ENCODE data around the gene CSAG1. TPM values are rescaled to one million over a fixed set of nuclear protein-coding genes. Genes with fewer than 3 reads are reported as not detected.
"Not testable (repeated sequence)": the region's sequence is repeated elsewhere in the genome, so short reads cannot be mapped to it uniquely, and the experiment has no call there.

Gene CSAG1
- total and polyA plus RNA-seq, 2 of the 13 experiments (the other 11 are each of a cell fraction or from before 2014, with no cell fraction given), result not detected

DNA sequence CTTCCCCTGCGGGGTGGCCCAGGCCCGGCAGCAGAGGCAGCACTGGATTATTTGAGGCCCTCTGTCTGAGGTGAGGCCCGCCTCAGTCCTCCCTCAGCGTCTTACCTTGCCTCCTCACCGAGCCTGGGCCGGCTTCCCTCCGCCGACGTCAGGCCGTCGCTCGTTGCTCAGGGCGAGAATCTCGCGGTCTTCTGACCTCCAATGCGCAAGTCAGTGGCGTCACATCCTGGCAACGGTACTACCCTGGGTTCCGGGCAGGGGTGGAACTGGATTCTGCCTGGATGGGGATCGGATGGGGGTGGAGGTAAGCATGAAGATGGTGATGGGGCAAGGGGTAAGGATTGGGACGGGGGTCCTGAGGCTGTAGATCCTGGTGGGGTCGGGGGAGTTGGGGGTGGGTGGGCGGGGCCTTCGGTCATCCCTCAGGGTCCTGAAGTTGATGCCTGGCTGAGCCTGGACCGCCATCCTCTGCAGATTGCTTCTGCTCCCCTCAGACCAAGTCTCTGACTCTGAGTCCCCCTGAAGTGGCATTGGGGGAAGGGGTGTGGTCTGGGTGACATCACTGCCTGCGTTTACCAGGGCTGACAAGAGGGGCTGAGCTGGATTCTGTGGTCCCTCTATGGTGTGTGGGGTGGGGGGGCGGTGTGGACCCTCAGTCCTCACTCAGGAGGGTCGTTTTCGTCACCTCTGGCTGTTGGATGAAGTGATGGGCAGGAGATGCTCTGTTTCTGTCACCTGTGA lies 36.2 kb upstream of the CSAG1 start, which contains the start of gene MAGEA6:
Gene MAGEA6 (minus strand): TSS at position 141 of the 741 bp plus-strand sequence. CDS start 2,039 bp downstream, outside the sequence.
- POLR2A ChIA-PET; H3K27ac ChIP-seq (ENCODE audit: extremely low read length, insufficient read depth, low read length); BruUV-seq (replicated peaks); in situ Hi-C loops (cut with HindIII; ENCODE audit: extremely low pct_ligation_motif_present, low pct_unique_long_range_greater_than_20kb); H3K4me3 ChIP-seq (replicated peaks in 1 of 3; ENCODE audit: insufficient read depth in 1 of 3, low read depth in 2 of 3, low read length in 3 of 3); H3K4me1 ChIP-seq (ENCODE audit: insufficient read depth, low read length); CTCF ChIA-PET (ENCODE audit: low intra/inter-chr PET ratio, low total read pairs); H3K36me3 ChIP-seq (replicated peaks in 1 of 2; ENCODE audit: control insufficient read depth in 1 of 2, insufficient read depth in 2 of 2, low read length in 2 of 2); H3K4me2 ChIP-seq (ENCODE audit: low read depth, low read length); H2AFZ ChIP-seq (ENCODE audit: low read length); DNase-seq (ENCODE audit: low spot score); H3K9me3 ChIP-seq (ENCODE audit: low read length); H3K9ac ChIP-seq (ENCODE audit: insufficient read depth, low read depth, low read length); H4K20me1 ChIP-seq (ENCODE audit: insufficient read depth, low read length); ATAC-seq; FAIRE-seq; H3K27me3 ChIP-seq (ENCODE audit: control insufficient read depth in 1 of 2, insufficient read depth in 2 of 2, low read length in 2 of 2); H3K79me2 ChIP-seq (ENCODE audit: insufficient read depth, low read length); intact Hi-C loops (cut with micrococcal nuclease; ENCODE audit: unreplicated experiment): not testable (repeated sequence)
- WGBS (ENCODE audit: low lambda C conversion rate), result no CpG with 5 or more reads among the region's 29 CpGs

DNA sequence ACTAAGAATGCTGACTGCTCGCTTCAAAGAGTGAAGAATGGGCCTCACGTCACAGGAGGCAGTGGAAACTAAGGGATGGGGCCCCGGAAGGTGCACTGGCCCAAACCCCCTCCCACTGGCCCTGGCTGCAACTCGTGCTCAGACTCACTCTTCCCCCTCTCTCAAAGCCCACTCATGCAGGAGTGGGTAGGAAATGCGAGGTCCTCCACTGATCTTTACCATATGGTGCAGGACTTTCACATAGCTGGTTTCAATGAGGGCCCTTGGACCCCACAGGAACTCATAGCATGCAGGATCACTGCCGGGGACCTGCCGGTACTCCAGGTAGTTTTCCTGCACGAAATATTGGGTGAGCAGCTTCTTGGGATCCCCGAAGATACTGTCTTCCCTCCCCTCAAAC lies 33.0 kb upstream of the CSAG1 start:
- POLR2A ChIA-PET; H3K36me3 ChIP-seq (replicated peaks in 1 of 2; ENCODE audit: control insufficient read depth in 1 of 2, insufficient read depth in 2 of 2, low read length in 2 of 2); intact Hi-C loops (cut with micrococcal nuclease; ENCODE audit: unreplicated experiment): not testable (repeated sequence)

DNA sequence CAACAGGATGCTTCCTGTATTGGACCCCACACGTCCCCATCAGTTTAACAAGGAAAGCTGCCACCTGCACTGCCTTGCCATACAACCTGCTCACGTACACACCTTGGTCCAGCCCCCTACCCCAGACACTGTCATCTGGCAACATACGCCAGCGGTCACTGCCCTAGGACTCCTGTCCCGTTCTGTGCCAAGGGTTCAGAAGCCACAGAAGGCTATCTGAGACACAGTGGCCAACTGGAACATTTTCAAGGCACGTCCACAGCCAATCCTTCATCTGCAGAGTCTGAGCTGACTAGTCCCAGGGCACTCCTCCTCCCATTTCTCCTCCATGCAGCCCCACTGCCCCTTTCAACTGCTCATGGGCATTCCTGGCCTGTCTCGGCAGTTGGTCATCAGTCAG lies 28.1 kb upstream of the CSAG1 start:
- H3K27me3 ChIP-seq (ENCODE audit: control insufficient read depth in 1 of 2, insufficient read depth in 2 of 2, low read length in 2 of 2); ATAC-seq; H3K36me3 ChIP-seq (replicated peaks in 1 of 2; ENCODE audit: control insufficient read depth in 1 of 2, insufficient read depth in 2 of 2, low read length in 2 of 2); H3K79me2 ChIP-seq (ENCODE audit: insufficient read depth, low read length); H3K27ac ChIP-seq (ENCODE audit: extremely low read length, insufficient read depth, low read length); H4K20me1 ChIP-seq (ENCODE audit: insufficient read depth, low read length); POLR2A ChIA-PET; H3K9me3 ChIP-seq (ENCODE audit: low read length); H3K4me1 ChIP-seq (ENCODE audit: insufficient read depth, low read length); H3K9ac ChIP-seq (ENCODE audit: insufficient read depth, low read depth, low read length); FAIRE-seq; H3K4me3 ChIP-seq (replicated peaks in 1 of 3; ENCODE audit: insufficient read depth in 1 of 3, low read depth in 2 of 3, low read length in 3 of 3); in situ Hi-C loops (cut with HindIII; ENCODE audit: extremely low pct_ligation_motif_present, low pct_unique_long_range_greater_than_20kb); H3K4me2 ChIP-seq (ENCODE audit: low read depth, low read length); CTCF ChIA-PET (ENCODE audit: low intra/inter-chr PET ratio, low total read pairs); DNase-seq (ENCODE audit: low spot score); H2AFZ ChIP-seq (ENCODE audit: low read length); BruUV-seq (replicated peaks); intact Hi-C loops (cut with micrococcal nuclease; ENCODE audit: unreplicated experiment): not testable (repeated sequence)
- WGBS (ENCODE audit: low lambda C conversion rate), result no CpG with 5 or more reads among the region's 7 CpGs

More for the DNA sequence above, 33.0 kb upstream of the CSAG1 start:
- H3K4me1 ChIP-seq (ENCODE audit: insufficient read depth, low read length); FAIRE-seq; H3K27me3 ChIP-seq (ENCODE audit: control insufficient read depth in 1 of 2, insufficient read depth in 2 of 2, low read length in 2 of 2); H3K4me3 ChIP-seq (replicated peaks in 1 of 3; ENCODE audit: insufficient read depth in 1 of 3, low read depth in 2 of 3, low read length in 3 of 3); H3K79me2 ChIP-seq (ENCODE audit: insufficient read depth, low read length); H3K9me3 ChIP-seq (ENCODE audit: low read length); H3K9ac ChIP-seq (ENCODE audit: insufficient read depth, low read depth, low read length); ATAC-seq; H2AFZ ChIP-seq (ENCODE audit: low read length); BruUV-seq (replicated peaks); CTCF ChIA-PET (ENCODE audit: low intra/inter-chr PET ratio, low total read pairs); H3K27ac ChIP-seq (ENCODE audit: extremely low read length, insufficient read depth, low read length); DNase-seq (ENCODE audit: low spot score); H4K20me1 ChIP-seq (ENCODE audit: insufficient read depth, low read length); in situ Hi-C loops (cut with HindIII; ENCODE audit: extremely low pct_ligation_motif_present, low pct_unique_long_range_greater_than_20kb); H3K4me2 ChIP-seq (ENCODE audit: low read depth, low read length): not testable (repeated sequence)
- WGBS (ENCODE audit: low lambda C conversion rate), result no CpG with 5 or more reads among the region's 9 CpGs

DNA sequence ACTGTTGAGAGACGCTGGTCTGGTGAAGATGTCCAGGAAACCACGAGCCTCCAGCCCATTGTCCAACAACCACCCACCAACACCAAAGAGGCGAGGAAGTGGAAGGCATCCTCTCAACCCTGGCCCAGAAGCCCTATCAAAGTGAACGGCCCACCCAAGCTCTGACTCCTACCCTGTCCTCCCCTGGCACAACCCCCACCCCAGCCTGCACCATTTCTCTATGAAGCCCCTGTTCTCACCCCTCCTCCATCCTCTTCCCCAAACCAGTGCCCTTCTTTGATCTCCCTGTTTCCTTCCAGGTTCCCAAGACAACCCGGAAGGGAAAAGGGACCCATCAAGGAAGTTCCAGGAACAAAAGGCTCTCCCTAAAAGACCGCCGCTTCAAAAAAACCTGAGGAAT lies 26.0 kb upstream of the CSAG1 start:
- POLR2A ChIA-PET, result not testable (repeated sequence)

More for the DNA sequence above, 26.0 kb upstream of the CSAG1 start:
- BruUV-seq (replicated peaks); H3K79me2 ChIP-seq (ENCODE audit: insufficient read depth, low read length); H2AFZ ChIP-seq (ENCODE audit: low read length); DNase-seq (ENCODE audit: low spot score); H3K4me3 ChIP-seq (replicated peaks in 1 of 3; ENCODE audit: insufficient read depth in 1 of 3, low read depth in 2 of 3, low read length in 3 of 3); FAIRE-seq; ATAC-seq; intact Hi-C loops (cut with micrococcal nuclease; ENCODE audit: unreplicated experiment); H3K9ac ChIP-seq (ENCODE audit: insufficient read depth, low read depth, low read length); H3K4me1 ChIP-seq (ENCODE audit: insufficient read depth, low read length); H3K27me3 ChIP-seq (ENCODE audit: control insufficient read depth in 1 of 2, insufficient read depth in 2 of 2, low read length in 2 of 2); H3K27ac ChIP-seq (ENCODE audit: extremely low read length, insufficient read depth, low read length); H3K36me3 ChIP-seq (replicated peaks in 1 of 2; ENCODE audit: control insufficient read depth in 1 of 2, insufficient read depth in 2 of 2, low read length in 2 of 2); H3K4me2 ChIP-seq (ENCODE audit: low read depth, low read length); H4K20me1 ChIP-seq (ENCODE audit: insufficient read depth, low read length); in situ Hi-C loops (cut with HindIII; ENCODE audit: extremely low pct_ligation_motif_present, low pct_unique_long_range_greater_than_20kb); CTCF ChIA-PET (ENCODE audit: low intra/inter-chr PET ratio, low total read pairs); H3K9me3 ChIP-seq (ENCODE audit: low read length): not testable (repeated sequence)
- no CpG with 5 or more reads among the region's 7 CpGs for WGBS (ENCODE audit: low lambda C conversion rate)

Data from HepG2 (cell line).